SK-N-SH treated with all-trans-retinoic acid at 6 μM for 48 hours (cell line): Measurements from ENCODE around the gene AP1G2.

ENCODE experiments used
- ARNTL ChIP-seq: fragments of 450-650 bp; formaldehyde crosslinking; IDR thresholded peaks from 2 replicates; pipeline ENCODE4 v1.5.0; 2020; ENCODE audit warnings: low read depth, mild to moderate bottlenecking, moderate library complexity, borderline replicate concordance
- BACH2 ChIP-seq: fragments of 250-450 bp; sonication (Bioruptor Pico); IDR thresholded peaks from 2 replicates; pipeline ENCODE4 v1.9.0; 2021; ENCODE audit warnings: mild to moderate bottlenecking, borderline replicate concordance
- CSDC2 ChIP-seq: fragments of 250-450 bp; sonication (Bioruptor Pico); IDR thresholded peaks from 2 replicates; pipeline ENCODE4 v1.5.0; 2020; ENCODE audit warnings: mild to moderate bottlenecking, moderate library complexity
- ISL1 ChIP-seq: fragments of 250-450 bp; sonication (Bioruptor Pico); IDR thresholded peaks from 2 replicates; pipeline ENCODE4 v2.1.2; 2022; ENCODE audit warnings: mild to moderate bottlenecking, moderate library complexity
- OSR1 ChIP-seq: fragments of 250-450 bp; sonication (Bioruptor Pico); IDR thresholded peaks from 2 replicates; pipeline ENCODE4 v1.8.0; 2022; ENCODE audit warnings: moderate library complexity, mild to moderate bottlenecking, inconsistent platforms
- PATZ1 ChIP-seq: fragments of 250-450 bp; sonication (Bioruptor Pico); IDR thresholded peaks from 2 replicates; pipeline ENCODE4 v1.8.0; 2020; ENCODE audit warnings: mild to moderate bottlenecking, moderate library complexity, borderline replicate concordance
- RARB ChIP-seq: fragments of 250-450 bp; sonication (Bioruptor Pico); IDR thresholded peaks from 2 replicates; pipeline ENCODE4 v1.8.0; 2021; ENCODE audit warnings: mild to moderate bottlenecking, moderate library complexity
- SNAI2 ChIP-seq: fragments of 250-450 bp; sonication (Bioruptor Pico); IDR thresholded peaks from 2 replicates; pipeline ENCODE4 v1.5.0; 2020; ENCODE audit warnings: mild to moderate bottlenecking, moderate library complexity
- TCF4 ChIP-seq: fragments of 250-450 bp; sonication (Bioruptor Pico); IDR thresholded peaks from 2 replicates; pipeline ENCODE4 v1.8.0; 2021; ENCODE audit warnings: mild to moderate bottlenecking, moderate library complexity, borderline replicate concordance
- TOX ChIP-seq: fragments of 250-450 bp; sonication (Bioruptor Pico); IDR thresholded peaks from 2 replicates; pipeline ENCODE4 v1.8.0; 2021; ENCODE audit warnings: mild to moderate bottlenecking, moderate library complexity, borderline replicate concordance
- ZFP30 ChIP-seq: fragments of 450-650 bp; formaldehyde crosslinking; IDR thresholded peaks from 2 replicates; pipeline ENCODE4 v1.5.0; 2022; ENCODE audit warnings: mild to moderate bottlenecking, moderate library complexity
- ZNF565 ChIP-seq: fragments of 450-650 bp; formaldehyde crosslinking; conservative IDR thresholded peaks from 2 replicates; pipeline ENCODE4 v1.5.0; 2020; ENCODE audit warnings: low read depth, mild to moderate bottlenecking, moderate library complexity
- TF ChIP-seq, protein P1 (sequence below): fragments of 250-450 bp; sonication (Bioruptor Pico); IDR thresholded peaks from 2 replicates; pipeline ENCODE4 v1.5.1; 2020; ENCODE audit warnings: low read depth, mild to moderate bottlenecking, moderate library complexity
- TF ChIP-seq, protein P2 (sequence below): fragments of 250-450 bp; sonication (Bioruptor Pico); IDR thresholded peaks from 2 replicates; pipeline ENCODE4 v1.5.1; 2021; ENCODE audit warnings: mild to moderate bottlenecking, moderate library complexity

GRCh38 chr14:23579739-23580138, 12.1 kb upstream of the AP1G2 start:
- TF ChIP-seq TCF4 (no peak), ZNF565 (CRISPR knock-in tag) (no peak), PATZ1 (no peak), SNAI2 (CRISPR knock-in tag) (no peak), BACH2 (CRISPR knock-in tag) (no peak), RARB (CRISPR knock-in tag) (no peak), ARNTL (no peak), CSDC2 (CRISPR knock-in tag) (no peak), OSR1 (no peak), TOX (CRISPR knock-in tag) (no peak), ISL1 (no peak), ZFP30 (CRISPR knock-in tag) (no peak)
- TF ChIP-seq, protein P1, sequence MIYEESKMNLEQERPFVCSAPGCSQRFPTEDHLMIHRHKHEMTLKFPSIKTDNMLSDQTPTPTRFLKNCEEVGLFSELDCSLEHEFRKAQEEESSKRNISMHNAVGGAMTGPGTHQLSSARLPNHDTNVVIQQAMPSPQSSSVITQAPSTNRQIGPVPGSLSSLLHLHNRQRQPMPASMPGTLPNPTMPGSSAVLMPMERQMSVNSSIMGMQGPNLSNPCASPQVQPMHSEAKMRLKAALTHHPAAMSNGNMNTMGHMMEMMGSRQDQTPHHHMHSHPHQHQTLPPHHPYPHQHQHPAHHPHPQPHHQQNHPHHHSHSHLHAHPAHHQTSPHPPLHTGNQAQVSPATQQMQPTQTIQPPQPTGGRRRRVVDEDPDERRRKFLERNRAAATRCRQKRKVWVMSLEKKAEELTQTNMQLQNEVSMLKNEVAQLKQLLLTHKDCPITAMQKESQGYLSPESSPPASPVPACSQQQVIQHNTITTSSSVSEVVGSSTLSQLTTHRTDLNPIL (CRISPR knock-in tag): no peak
- TF ChIP-seq, protein P2, sequence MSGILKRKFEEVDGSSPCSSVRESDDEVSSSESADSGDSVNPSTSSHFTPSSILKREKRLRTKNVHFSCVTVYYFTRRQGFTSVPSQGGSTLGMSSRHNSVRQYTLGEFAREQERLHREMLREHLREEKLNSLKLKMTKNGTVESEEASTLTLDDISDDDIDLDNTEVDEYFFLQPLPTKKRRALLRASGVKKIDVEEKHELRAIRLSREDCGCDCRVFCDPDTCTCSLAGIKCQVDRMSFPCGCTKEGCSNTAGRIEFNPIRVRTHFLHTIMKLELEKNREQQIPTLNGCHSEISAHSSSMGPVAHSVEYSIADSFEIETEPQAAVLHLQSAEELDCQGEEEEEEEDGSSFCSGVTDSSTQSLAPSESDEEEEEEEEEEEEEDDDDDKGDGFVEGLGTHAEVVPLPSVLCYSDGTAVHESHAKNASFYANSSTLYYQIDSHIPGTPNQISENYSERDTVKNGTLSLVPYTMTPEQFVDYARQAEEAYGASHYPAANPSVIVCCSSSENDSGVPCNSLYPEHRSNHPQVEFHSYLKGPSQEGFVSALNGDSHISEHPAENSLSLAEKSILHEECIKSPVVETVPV (CRISPR knock-in tag): no peak
